Lung microvascular endothelial cell (primary cell): ENCODE data around the gene FUT3. TPM values are rescaled to one million over a fixed set of nuclear protein-coding genes. Genes with fewer than 3 reads are reported as not detected.
"Not testable (repeated sequence)": the region's sequence is repeated elsewhere in the genome, so short reads cannot be mapped to it uniquely, and the experiment has no call there.

Experiments
- DNase-seq, 2 donors: peaks; one replicate each; pipeline versions ENCODE4 v3.0.0 to v3.0.0-alpha.2; 2010; ENCODE audit warnings: low read depth in 2 of 2
- total RNA-seq: library from RNA; depleted of rRNA; stranded (reverse); fragments of >200 nt; gene quantifications from 2 replicates; pipeline ENCODE4 v1.2.1, GENCODE V29; 2014

The FUT3 gene
- total RNA-seq, 1 donor from 2014 or later: not detected

GRCh38 chr19:5848621-5849020 is 2.6 kb downstream of the FUT3 start:
- not testable (repeated sequence) for DNase-seq

- DNase-seq: not testable (repeated sequence)
These were observed 3.4 kb downstream of the FUT3 start for GRCh38 chr19:5847846-5848245.

- DNase-seq: no peak
These were observed 6.5 kb downstream of the FUT3 start for GRCh38 chr19:5844456-5845433.

- no peak for DNase-seq
These were observed 7.8 kb downstream of the FUT3 start for GRCh38 chr19:5843295-5843927.

- DNase-seq: not testable (repeated sequence)
These were observed 9.5 kb downstream of the FUT3 start for GRCh38 chr19:5841735-5842111.

GRCh38 chr19:5839065-5840017 is 11.9 kb downstream of the FUT3 start, which contains the start of gene FUT6:
TSS of gene FUT6 (minus strand) at chr19:5839702. CDS start at chr19:5832567, 7,135 bp downstream.
- no peak for DNase-seq

GRCh38 chr19:5838353-5839064 is 12.7 kb downstream of the FUT3 start:
- no peak for DNase-seq

GRCh38 chr19:5837761-5838352 is 13.4 kb downstream of the FUT3 start:
- no peak for DNase-seq

GRCh38 chr19:5832527-5833216 is 18.6 kb downstream of the FUT3 start:
- DNase-seq: no peak

- DNase-seq: no peak
These were observed 19.2 kb downstream of the FUT3 start for GRCh38 chr19:5832061-5832460.

- DNase-seq: no peak
These were observed 20.1 kb downstream of the FUT3 start for GRCh38 chr19:5831159-5831558.

GRCh38 chr19:5829567-5830310 is 21.5 kb downstream of the FUT3 start:
- no peak for DNase-seq

GRCh38 chr19:5828661-5829566 is 22.3 kb downstream of the FUT3 start:
- DNase-seq: peak in 1 of 2 donors; percentile 50

GRCh38 chr19:5827891-5828660 is 23.2 kb downstream of the FUT3 start:
- peak; percentile 86 to 96 for DNase-seq

- no peak for DNase-seq
These were observed 23.8 kb downstream of the FUT3 start for GRCh38 chr19:5827342-5827890.

GRCh38 chr19:5826531-5827341 is 24.5 kb downstream of the FUT3 start:
- DNase-seq: peak in 1 of 2 donors; percentile 19
